GM13976 (cell line): ENCODE measurements around the gene FNBP1L.
"Not testable (repeated sequence)": the region's sequence is repeated elsewhere in the genome, so short reads cannot be mapped to it uniquely, and the experiment has no call there.

Source experiments
- DNase-seq: peaks from one replicate; pipeline ENCODE4 v3.0.0; 2012; ENCODE audit warnings: low spot score
- in situ Hi-C: fragments of 300-500 bp; cut with MboI; formaldehyde crosslinking; loops from one replicate; pipeline ENCODE4 v1.12.0; 2022; ENCODE audit warnings: low sequenced_read_pairs, mixed read lengths, inconsistent platforms; ENCODE audit not compliant: unreplicated experiment
- TF ChIP-seq, protein P1 (sequence below): IDR thresholded peaks from 2 replicates; pipeline ENCODE4 v1.5.1; 2012; ENCODE audit warnings: borderline replicate concordance, mild to moderate bottlenecking; ENCODE audit not compliant: insufficient read depth; ENCODE audit errors: extremely low read depth, missing control alignments, control extremely low read depth

FNBP1L gene

GRCh38 chr1:93474321-93474720 is 26.4 kb downstream of the FNBP1L start:
- DNase-seq = no peak
- TF ChIP-seq, protein P1, sequence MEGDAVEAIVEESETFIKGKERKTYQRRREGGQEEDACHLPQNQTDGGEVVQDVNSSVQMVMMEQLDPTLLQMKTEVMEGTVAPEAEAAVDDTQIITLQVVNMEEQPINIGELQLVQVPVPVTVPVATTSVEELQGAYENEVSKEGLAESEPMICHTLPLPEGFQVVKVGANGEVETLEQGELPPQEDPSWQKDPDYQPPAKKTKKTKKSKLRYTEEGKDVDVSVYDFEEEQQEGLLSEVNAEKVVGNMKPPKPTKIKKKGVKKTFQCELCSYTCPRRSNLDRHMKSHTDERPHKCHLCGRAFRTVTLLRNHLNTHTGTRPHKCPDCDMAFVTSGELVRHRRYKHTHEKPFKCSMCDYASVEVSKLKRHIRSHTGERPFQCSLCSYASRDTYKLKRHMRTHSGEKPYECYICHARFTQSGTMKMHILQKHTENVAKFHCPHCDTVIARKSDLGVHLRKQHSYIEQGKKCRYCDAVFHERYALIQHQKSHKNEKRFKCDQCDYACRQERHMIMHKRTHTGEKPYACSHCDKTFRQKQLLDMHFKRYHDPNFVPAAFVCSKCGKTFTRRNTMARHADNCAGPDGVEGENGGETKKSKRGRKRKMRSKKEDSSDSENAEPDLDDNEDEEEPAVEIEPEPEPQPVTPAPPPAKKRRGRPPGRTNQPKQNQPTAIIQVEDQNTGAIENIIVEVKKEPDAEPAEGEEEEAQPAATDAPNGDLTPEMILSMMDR = no peak
- in situ Hi-C loops = no loop called here

DNA sequence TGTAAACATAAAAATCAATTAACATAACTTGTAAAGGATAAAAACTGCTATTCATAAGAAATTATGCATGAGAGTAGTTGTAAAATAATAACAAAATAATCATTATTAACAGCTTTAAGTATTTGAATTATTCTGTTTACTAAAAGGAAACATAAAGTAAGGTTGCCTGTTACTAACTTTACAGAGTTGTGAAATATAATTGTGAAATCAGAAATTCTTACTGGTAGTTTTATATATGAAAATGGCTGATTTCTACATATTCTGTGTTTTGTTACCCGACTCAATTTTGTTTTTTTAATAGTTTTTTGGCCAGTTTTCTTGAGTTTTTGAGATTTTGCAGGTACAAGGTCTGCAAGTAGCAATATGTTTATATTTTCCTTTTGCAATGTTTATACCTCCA is 27.8 kb downstream of the FNBP1L start:
- DNase-seq = no peak
- in situ Hi-C loops = no loop called here
- TF ChIP-seq, protein P1 = no peak

DNA sequence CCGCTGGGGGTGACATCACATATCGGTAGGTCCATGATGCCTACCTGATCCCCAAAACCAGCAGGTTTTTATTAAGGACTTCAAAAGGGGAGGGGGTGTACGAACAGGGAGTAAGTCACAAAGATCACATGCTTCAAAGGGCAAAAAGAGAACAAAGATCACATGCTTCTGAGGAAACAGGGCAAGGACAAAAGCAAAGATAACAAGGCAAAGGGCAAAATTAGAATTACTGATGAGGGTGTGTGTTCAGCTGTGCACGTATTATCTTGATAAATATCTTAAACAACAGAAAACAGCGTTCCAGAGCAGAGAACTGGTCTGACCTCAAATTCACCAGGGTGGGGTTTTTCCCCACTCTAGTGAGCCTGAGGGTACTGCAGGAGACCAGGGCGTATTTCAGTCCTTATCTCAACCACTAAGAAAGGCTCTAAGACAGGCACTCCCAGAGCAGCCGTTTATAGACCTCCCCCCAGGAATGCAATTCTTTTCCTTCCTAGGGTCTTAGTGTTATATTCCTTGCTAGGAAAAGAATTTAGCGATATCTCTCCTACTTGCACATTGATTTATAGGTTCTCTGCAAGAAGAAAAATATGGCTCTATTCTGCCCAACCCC is 31.3 kb downstream of the FNBP1L start:
- in situ Hi-C loops, DNase-seq: not testable (repeated sequence)

- DNase-seq, in situ Hi-C loops: not testable (repeated sequence)
Measured at GRCh38 chr1:93481899-93482298, 34.0 kb downstream of the FNBP1L start.

GRCh38 chr1:93483200-93483599 is 35.3 kb downstream of the FNBP1L start:
- in situ Hi-C loops = no loop called here
- DNase-seq = no peak
- TF ChIP-seq, protein P1 = no peak

DNA sequence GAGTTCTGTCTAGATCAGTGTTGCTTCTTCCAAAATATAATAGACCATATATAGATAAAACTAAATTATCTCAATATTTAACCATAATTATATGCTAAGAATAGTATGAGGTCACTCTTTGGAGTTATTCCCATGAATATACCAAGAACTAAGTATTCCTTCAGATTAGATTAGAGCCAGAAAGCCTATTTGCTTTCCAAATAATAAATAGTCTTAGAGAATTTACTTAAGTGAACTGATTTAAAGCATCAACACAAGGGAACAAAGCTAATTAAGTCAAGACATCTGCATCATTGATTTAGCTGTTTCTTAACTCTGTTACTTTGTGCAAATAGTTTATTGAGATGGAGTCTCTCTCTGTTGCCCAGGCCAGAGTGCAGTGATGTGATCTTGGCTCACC is 35.7 kb downstream of the FNBP1L start:
- TF ChIP-seq, protein P1 = no peak
- in situ Hi-C loops = no loop called here
- DNase-seq = no peak

DNA sequence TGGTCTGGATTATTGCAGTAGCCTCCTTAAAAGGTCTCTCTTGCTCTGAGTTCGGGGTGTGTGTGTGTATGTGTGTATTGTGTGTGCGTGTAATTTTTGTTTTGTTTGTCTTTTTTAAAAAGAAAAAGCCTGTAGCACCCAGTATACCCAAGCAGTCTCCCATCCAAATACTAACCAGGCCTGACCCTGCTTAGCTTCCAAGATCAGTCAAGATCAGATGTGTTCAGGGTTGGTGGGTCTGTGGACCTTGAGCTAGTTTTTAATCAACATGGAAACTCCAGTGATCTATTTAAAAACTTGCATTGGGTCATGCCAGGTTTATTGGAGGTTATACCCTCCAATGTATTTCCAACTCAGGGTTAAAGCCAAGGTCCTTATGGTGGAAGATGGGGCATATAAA is 40.3 kb downstream of the FNBP1L start:
- in situ Hi-C loops = no loop called here
- DNase-seq = no peak
- TF ChIP-seq, protein P1 = no peak

DNA sequence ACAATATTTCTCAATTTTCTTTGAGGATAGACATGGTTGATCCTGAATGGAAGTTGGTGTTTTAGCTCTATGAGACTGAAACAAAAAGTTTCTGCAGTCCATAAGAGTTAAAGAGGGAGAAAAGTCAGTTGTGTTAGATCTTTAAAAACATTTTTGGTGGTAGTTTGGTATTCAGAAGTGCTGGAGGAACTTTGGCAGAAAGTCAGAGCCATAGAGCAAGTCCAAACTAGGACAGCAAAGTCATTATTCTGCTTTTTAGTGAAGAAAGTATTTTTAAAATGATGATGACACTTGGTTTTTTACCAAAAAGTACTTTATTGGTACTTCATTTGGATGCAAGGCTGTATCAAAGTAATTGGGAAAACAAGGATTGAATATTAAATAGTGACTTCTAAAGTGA is 41.8 kb downstream of the FNBP1L start:
- TF ChIP-seq, protein P1 = no peak
- in situ Hi-C loops = no loop called here
- DNase-seq = no peak
